ENCODE data around the gene TUBB3.
A peak's percentile ranks its signal among the peaks of the same experiment; 100 is the strongest.
"Not testable (repeated sequence)": the region's sequence is repeated elsewhere in the genome, so short reads cannot be mapped to it uniquely, and the experiment has no call there.

TUBB3 gene

DNA sequence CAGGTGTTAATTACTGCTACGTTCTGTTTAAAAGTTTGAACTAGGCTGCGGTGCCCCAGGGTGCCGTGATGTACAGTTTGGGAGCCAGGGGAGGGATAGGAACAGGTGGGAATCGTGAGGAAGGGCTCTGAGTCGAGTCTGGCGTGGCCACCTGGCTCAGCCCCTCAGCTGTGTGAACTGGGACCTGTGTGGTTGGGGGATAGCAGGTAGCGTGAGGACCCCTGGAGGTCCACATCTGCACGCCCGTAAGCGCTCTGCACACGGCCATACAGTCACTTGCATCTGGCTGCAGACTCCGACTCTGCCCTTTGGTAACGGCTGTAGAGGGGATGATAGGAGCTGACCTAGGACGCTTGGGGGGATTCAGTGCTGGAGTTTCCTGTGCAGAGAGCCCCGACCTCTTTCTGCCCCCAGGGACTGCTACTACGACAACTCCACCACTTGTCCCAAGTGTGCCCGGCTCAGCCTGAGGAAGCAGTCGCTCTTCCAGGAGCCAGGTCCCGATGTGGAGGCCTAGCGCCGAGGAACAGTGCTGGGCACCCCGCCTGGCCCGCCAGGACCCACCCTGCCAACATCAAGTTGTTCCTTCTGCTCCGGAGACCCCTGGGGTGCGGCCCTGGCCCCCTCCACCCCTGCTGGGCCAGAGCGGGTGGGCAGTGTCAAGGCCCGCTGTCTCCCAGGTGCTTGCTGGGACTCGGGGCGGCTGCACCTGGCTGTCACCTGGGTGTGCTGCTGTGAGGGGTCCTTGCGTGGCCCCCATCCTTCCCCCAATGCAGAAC is 42.5 kb downstream of the TUBB3 start:
- no peak for DNase-seq (ENCODE audit: low read depth)

DNA sequence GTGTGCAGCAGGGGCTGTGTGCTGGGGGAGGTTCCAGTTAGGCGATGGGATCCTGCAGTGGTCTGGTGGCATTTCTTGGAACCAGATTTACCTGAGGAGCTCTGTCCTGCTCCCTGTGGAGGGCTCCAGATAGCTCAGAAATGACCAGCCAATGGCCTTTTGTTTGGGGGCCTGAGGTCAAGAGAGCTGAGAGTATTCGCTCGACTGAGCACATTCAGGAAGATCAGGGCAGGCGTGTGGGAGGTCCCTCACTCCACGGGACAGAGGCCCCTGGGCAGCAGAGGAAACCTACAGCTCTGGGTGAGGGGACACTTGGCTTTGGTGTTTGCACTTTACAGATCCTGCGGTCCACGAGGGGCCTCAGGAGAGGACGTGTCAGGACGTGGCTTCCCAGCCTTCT is 43.6 kb downstream of the TUBB3 start:
- no peak for DNase-seq (ENCODE audit: low read depth)

DNA sequence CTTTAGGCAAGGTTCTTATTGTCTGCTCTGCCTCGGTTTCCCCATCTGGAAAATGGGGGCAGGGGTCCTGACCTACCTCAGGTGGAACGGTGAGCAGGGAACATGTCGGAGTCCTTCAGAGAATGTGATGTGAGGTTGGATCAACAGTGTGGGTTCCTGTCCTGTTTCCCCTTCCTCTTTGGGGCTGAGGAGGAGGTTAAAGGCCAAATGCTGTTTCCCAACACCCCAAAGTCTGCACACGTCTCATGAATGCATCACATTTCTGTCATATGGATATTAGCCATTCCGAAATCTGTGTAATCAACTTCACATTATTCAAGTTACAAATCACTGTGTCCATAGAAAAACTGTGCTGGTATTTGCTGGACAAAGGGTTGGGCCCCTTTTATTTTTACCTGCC is 44.3 kb downstream of the TUBB3 start:
- DNase-seq (ENCODE audit: low read depth): not testable (repeated sequence)

DNA sequence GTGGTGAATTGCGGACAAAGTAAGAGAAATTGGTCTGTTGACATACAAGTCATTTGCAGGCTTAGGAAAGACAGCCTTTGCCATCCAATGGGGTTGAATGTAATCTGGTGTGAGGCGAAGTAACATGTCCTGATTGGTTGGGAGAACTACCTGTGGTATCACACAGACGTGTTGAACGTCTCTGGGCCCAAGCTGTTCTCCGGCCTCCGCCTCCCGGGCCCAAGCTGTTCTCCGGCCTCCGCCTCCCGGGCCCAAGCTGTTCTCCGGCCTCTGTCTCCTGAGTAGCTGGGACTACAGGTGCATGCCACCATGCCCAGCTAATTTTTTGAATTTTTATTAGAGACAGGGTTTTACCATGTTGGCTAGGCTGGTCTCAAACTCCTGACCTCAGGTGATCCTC is 44.9 kb downstream of the TUBB3 start:
- DNase-seq (ENCODE audit: low read depth): not testable (repeated sequence)

DNA sequence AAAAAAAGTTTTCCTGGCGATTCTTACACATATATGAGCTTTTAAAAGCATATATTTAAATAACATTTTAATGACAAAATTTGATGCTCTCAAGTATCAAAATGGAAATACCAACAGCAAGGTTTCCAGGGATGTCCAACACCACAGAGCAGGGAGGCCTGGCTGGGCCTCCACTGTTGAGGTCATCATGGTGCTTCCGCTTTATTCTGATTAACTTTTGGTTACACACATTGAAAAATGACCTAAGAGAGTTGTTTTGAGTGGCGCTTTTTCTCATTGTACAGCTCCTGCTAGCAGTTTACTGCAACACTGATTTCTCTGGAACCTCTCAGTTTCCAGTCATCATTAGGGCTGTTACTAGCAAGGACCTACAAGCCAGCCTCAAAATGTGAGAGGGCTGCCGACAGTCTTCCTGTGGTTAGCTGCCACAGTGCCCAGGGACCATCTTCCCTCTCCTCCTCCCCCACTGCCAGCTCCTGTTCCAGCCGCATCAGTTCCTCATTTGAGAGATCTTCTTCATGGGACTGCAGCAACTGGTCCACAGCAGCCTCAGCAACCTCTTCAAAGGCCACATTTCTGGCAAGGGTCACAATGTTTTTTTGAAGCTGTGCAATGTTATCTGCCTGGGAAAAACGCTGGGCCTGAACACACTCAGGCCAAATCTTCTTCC is 46.7 kb downstream of the TUBB3 start:
- DNase-seq (ENCODE audit: low read depth): no peak

DNA sequence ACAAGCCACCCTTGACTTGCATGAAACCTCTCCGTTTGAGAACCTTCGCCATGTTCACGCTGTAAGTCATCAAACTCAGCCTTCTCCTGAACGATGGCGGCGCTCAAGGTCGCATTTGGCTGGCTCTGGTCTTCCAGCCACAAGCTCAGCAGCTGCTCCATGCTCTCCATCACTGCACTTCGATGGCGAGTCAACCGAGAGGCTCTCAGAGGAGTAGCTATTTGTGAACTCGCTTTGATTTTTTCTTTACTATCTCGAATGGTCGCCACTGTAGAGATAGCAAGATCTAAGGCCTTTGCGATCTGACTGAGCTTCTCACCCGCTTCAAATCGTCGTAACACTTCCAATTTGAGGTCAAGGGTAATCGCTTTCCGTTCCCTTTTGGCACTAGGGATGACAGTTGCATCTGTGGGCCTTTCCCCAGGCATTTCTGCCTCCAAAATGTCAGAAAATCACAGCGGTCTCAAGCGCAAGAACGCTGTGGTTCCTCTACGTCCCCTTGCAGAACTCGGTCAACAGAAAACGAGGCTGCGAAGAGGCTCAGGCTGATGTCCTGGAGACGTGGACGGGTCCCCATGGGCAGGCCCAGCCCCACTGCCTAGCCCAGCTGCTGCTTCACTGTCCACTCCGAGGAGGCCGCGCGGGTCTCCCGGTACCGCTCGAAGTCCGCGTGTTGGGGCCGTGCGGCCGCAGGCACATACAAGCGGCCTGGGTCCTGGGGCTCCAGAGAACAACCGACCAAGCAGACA is 48.5 kb downstream of the TUBB3 start:
- no peak for DNase-seq (ENCODE audit: low read depth)

DNA sequence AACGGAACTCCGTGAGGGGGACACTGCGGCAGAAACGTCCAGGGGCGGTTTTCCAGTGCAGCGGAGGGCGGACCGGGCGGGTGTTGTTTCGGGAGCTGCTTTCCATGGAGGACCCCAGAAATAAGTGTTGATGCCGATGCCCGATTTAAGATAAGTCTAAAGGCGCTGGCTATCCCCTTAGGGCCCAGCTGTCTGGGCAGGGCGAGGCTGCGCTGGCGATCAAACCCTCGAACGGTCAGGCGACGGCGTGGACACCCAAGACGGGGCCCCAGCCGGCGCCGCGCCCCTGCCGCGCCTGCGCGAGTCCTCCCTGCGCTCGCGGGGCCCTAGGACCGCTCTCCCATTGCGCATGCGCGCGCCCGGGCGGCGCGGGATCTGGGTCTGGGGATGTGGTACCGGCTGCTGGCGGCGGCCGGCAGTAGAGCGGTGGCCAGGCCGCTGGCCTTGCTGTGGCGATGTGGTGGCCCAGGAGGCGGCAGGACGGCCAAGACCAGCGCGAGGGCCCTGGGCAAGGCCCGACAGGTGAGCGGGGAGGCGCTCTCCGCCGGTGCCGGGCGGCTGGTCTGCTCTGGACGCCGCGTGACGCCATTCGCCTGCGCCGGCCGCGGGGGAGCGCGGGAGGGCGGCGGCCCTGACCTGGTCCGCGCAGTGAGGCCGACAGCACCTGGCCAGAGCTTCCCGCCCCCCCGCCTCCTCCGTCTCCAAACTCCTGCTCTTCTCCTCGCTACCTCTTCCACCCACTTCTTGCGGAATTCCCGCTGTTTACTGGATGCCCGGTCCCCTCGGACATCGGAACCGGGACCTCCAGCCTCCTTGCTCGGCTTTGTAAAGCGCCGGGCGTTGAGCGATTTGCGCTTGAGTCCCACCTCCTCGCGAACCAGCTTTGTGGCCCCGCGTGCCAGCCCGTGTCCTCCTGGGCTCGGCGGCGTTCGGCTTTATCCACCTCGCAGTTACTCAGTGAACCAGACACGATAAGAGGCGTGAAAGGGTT is 49.4 kb downstream of the TUBB3 start:
- DNase-seq (ENCODE audit: low read depth): peak; percentile 93

DNA sequence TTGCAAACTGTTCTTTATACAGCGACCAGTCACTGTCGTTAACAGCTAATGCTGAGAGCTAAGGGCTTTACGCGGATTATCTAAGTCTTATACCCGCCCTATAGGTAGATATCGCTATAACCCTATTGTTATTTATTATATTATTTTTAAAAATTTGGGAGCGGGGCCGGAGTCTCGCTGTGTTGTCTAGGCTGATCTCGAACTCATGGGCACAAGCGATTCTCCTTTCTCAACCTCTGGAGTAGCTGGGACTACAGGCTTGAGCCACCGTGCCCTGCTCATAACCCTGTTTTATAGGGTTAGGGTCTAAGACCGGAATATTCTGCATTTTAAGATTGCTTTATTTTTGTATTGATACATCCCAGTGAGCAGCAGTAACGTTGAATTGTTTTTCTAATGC is 50.1 kb downstream of the TUBB3 start:
- no peak for DNase-seq (ENCODE audit: low read depth)

DNA sequence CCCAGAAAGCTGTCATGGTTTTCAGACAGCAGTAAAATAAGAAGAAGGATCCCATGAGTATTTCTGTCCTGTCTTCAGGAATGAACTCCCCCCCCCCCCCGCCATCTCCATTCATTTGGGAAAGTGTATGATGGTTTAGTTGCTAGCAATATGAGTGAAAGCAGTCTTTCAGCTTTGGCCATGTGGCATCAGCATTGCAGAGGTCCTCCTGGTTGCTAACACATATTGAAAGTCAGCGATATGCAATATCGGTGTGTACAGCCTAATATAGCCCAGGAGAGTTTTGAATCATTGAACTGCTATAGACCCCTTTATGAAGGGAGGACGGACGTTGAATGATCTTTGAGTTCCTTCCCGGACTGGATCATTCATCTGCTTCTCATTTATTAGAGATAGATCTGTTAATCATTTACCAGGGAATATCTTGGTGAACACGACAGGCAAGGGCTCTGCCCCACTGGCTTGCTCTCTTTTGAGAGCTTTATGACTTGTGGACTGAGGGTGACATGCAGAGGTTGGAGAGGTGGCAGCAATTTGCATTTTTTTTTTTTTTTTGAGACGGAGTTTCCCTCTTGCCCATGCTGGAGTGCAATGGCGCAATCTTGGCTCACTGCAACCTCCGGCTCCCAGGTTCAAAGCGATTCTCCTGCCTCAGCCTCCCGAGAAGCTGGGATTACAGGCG is 50.7 kb downstream of the TUBB3 start:
- DNase-seq (ENCODE audit: low read depth): no peak

DNA sequence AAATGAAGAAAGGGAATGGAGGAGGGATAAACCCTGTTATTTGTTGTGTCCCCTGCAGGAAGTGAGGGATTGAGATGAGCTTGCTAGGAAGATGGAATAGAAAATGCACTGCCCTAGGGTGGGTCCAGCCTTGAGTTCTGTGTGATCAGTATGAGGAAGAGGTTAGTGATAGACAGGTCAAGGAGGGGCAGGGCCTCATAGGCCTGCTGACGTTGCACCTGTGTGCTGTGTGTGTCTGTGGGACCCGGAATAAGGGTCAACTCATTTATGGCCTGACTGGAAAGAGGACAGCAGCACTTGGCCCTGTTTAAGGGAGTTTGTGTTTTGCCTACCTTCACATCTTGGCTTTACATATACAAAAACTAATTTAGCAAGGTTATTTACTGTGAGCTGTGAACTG is 51.7 kb downstream of the TUBB3 start:
- no peak for DNase-seq (ENCODE audit: low read depth)

DNA sequence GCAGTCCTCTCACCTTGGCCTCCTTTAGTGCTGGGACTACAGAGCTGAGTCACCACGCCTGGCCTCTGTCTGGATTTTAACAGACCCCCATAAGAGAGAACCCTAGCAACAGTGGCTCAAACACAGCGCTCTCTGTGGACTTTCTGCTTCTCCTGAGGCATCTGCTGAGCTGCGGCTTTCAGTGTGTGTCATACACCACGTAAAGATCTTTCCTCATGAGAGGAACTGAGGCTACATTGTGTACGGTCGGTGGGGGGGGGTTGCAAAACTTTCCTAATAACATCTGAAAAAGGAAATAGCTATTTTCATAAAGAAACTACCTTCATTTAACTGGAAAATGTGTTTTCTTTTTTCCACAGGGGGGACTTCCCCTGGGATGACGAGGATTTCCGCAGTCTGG is 58.3 kb downstream of the TUBB3 start:
- DNase-seq (ENCODE audit: low read depth): no peak

DNA sequence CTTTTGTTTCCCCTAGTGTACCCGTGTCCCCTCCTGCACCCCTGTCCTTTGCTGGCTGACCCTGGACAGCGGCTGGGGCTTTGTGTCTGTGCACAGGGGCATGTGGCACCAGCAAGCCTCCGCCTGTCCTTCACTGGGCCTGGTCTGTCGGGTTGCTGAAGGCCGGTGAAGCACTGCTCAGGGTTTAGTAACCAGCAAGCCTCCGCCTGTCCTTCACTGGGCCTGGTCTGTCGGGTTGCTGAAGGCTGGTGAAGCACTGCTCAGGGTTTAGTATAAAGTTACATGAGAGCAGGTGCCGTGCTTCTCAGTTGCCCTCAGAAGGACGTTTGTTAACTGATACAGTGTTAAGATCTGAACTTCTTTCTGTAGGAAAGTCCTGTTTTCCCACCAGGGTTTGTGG is 59.2 kb downstream of the TUBB3 start:
- no peak for DNase-seq (ENCODE audit: low read depth)

DNA sequence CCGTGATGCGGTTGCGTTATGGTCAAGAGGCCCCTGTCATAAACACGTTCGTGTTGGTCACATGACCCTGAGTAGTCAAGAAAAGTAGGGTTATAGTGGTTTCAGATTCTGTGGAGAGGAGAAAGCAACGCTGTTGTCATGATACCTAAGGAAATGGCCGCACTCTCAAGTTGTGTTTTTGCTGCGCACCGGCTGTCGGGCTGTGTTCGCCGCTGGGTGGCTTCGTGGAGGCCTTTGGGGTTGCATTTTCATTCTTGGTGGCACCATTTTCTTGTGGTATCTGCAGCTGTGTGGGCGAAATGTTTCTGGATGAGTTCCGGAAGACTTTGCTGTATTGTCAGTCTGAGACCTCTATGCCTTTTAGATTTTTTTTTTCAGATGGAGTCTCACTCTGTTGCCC is 60.4 kb downstream of the TUBB3 start:
- DNase-seq (ENCODE audit: low read depth): no peak

DNA sequence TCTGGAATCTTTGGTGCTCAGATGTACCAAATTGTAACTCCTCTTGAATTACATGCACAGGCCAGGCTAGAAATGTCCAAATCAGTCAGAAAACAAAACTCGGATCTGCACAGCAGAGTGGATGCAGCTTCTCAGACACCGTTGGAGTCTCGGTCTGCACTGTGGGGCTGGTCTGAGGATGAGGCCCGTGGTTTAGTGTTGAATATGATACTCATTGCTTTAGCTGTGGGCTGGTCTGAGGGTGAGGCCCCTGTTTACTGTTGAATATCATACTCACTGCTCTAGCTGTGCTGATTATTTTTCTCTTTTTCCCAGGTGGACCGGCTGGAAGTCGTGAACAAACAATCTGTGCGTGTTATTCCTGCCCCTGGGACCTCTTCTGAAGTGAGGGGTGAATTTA is 61.1 kb downstream of the TUBB3 start:
- no peak for DNase-seq (ENCODE audit: low read depth)

DNA sequence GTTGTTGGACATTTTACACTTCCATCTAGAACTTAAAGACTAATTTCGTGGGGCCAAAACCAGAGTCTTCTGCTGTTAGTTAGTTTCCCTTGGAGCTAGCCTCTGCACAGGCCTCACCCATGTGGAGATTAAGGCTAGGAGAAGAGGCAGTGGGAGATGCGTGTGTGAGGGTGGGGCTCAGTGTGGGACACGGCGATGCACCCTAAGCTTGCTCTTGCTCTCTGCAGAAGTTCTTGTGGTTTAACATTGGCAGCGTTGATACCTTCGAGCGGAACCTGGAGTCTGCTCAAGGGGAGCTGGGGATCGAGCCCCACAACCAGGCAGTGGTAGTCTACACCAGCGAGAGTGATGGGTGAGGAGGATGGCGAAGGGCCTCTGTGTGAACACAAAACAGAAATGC is 62.1 kb downstream of the TUBB3 start:
- no peak for DNase-seq (ENCODE audit: low read depth)

Measured in activated T-cell treated with anti-CD3 and anti-CD28 coated beads for 48 hours (primary cell).